ENCODE data around the gene IQGAP3. TPM values are rescaled to one million over a fixed set of nuclear protein-coding genes. Genes with fewer than 3 reads are reported as not detected.

Gene IQGAP3
- polyA plus RNA-seq, 3 donors: 0.03 to 0.24 TPM; not detected in 1

DNA sequence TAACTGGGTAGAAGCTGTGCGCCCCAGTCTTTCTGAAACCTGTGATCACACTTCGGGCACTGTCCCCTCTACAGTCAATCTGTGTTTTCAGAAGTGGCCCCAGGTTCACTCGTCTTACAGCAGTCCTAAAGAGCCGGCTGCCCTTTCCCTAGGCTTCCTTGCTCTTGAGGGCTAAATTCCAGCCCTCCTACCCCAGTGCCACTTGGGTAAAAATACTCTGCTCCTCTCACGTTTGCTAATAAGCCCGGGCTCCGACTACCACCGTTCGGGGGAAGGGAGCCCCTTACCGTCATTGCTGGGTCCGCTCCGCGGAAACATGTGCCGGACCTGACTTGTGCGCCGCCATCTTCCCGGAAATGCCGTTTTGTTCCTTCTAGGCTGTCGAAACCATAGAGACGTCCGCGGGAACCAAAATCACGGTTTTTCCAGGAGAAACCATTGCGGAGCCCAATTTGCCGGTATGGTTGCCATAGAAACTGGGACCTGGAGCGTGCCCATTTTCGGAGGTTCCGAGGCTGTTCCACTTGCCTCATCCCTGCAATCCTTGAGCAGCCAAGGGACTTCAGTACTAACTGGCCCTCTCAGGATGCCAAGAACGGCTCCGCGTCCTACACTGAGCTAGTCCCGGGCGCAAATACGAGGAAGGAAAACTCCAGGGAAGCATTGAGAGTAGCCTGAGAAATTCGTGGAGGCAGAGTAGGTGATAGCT is 28.9 kb upstream of the IQGAP3 start, which contains the start of gene GPATCH4:
Gene GPATCH4, minus strand, starts transcription at position 358 of the 709 bp plus-strand sequence.
- Histone ChIP-seq H3K36me3 (replicated peaks in 1 of 2; ENCODE audit: control insufficient read depth in 1 of 2, insufficient read depth in 2 of 2, low read length in 2 of 2) (peaks cover 17 to 27% of the 10 kb centered on the region in 2 donors), H3K9ac (ENCODE audit: insufficient read depth, low read length, poor library complexity, severe bottlenecking) (peak within 1 kb of the TSS; percentile 54), H3K4me1 (ENCODE audit: control insufficient read depth in 1 of 2, insufficient read depth in 2 of 2, low read length in 2 of 2) (peaks cover 23 to 26% of the 10 kb centered on the region in 2 donors), H3K27ac (ENCODE audit: low read depth in 1 of 2, low read length in 2 of 2) (peak within 1 kb of the TSS; percentile 2 to 68), H3K4me3 (replicated peaks in 1 of 3; ENCODE audit: low read depth in 2 of 3, low read length in 3 of 3) (peak within 1 kb of the TSS; percentile 85 to 90 (median 85)), H3K79me2 (ENCODE audit: insufficient read depth, low read length) (peaks cover 22% of the 10 kb centered on the region), H3K27me3 (ENCODE audit: control insufficient read depth in 2 of 2, insufficient read depth in 2 of 2, low read length in 2 of 2) (no peaks in the 10 kb centered on the region), H3K9me3 (replicated peaks in 1 of 2; ENCODE audit: control insufficient read depth in 1 of 2, insufficient read depth in 1 of 2, low read length in 2 of 2) (no peaks in the 10 kb centered on the region), H4K20me1 (ENCODE audit: insufficient read depth, low read length) (no peaks in the 10 kb centered on the region), H3K4me2 (replicated peaks; ENCODE audit: extremely low read depth, low read length, poor library complexity, severe bottlenecking) (peak within 1 kb of the TSS; percentile 97), H2AFZ (ENCODE audit: insufficient read depth, low read depth, low read length, poor library complexity, severe bottlenecking) (peak within 1 kb of the TSS; percentile 90)
- Mint-ChIP-seq H3K36me3 (peaks cover 24 to 25% of the 10 kb centered on the region in 2 donors), H3K4me1 (peaks cover 26% of the 10 kb centered on the region), H3K9me3 (no peaks in the 10 kb centered on the region), H3K27ac (peak within 1 kb of the TSS; percentile 72 to 97 (median 91)), H3K4me3 (peak within 1 kb of the TSS; percentile 98 to 100), H3K27me3 (ENCODE audit: low read depth in 3 of 3) (peaks cover 0 to 2% (median 2%) of the 10 kb centered on the region in 3 donors)
- TF ChIP-seq, protein P1, sequence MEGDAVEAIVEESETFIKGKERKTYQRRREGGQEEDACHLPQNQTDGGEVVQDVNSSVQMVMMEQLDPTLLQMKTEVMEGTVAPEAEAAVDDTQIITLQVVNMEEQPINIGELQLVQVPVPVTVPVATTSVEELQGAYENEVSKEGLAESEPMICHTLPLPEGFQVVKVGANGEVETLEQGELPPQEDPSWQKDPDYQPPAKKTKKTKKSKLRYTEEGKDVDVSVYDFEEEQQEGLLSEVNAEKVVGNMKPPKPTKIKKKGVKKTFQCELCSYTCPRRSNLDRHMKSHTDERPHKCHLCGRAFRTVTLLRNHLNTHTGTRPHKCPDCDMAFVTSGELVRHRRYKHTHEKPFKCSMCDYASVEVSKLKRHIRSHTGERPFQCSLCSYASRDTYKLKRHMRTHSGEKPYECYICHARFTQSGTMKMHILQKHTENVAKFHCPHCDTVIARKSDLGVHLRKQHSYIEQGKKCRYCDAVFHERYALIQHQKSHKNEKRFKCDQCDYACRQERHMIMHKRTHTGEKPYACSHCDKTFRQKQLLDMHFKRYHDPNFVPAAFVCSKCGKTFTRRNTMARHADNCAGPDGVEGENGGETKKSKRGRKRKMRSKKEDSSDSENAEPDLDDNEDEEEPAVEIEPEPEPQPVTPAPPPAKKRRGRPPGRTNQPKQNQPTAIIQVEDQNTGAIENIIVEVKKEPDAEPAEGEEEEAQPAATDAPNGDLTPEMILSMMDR (IDR thresholded peaks at IDR 0.05): no peak
- intact Hi-C loops (cut with micrococcal nuclease): loop anchor here (10.0 kb wide), 2 partner anchors 146 to 216 kb away; no protein-coding TSS in a partner anchor
- WGBS (ENCODE audit: insufficient coverage): 0% methylated on average over 28 of the region's 35 CpGs
- DNase-seq: peak; percentile 63 to 81 (median 70)

- Mint-ChIP-seq H3K27ac (peak overlapping the region in 5 of 7 donors; percentile 89 to 97 (median 94)), H3K27me3 (ENCODE audit: low read depth in 3 of 3) (peaks cover 0 to 2% (median 0%) of the 10 kb centered on the region in 3 donors), H3K36me3 (peaks cover 29 to 31% of the 10 kb centered on the region in 2 donors), H3K4me1 (peaks cover 26% of the 10 kb centered on the region), H3K9me3 (no peaks in the 10 kb centered on the region), H3K4me3 (peak overlapping the region; percentile 98 to 100)
- intact Hi-C loops (cut with micrococcal nuclease): loop anchor here (10.0 kb wide), 2 partner anchors 146 to 216 kb away; no protein-coding TSS in a partner anchor
- Histone ChIP-seq H4K20me1 (ENCODE audit: insufficient read depth, low read length) (no peaks in the 10 kb centered on the region), H3K9me3 (replicated peaks in 1 of 2; ENCODE audit: control insufficient read depth in 1 of 2, insufficient read depth in 1 of 2, low read length in 2 of 2) (no peaks in the 10 kb centered on the region), H2AFZ (ENCODE audit: insufficient read depth, low read depth, low read length, poor library complexity, severe bottlenecking) (peak overlapping the region; percentile 90), H3K9ac (ENCODE audit: insufficient read depth, low read length, poor library complexity, severe bottlenecking) (peak overlapping the region; percentile 54), H3K27ac (ENCODE audit: low read depth in 1 of 2, low read length in 2 of 2) (peak overlapping the region in 1 of 2 donors; percentile 68), H3K4me3 (replicated peaks in 1 of 3; ENCODE audit: low read depth in 2 of 3, low read length in 3 of 3) (peak overlapping the region; percentile 85 to 90 (median 85)), H3K36me3 (replicated peaks in 1 of 2; ENCODE audit: control insufficient read depth in 1 of 2, insufficient read depth in 2 of 2, low read length in 2 of 2) (peaks cover 21 to 33% of the 10 kb centered on the region in 2 donors), H3K4me2 (replicated peaks; ENCODE audit: extremely low read depth, low read length, poor library complexity, severe bottlenecking) (peak overlapping the region; percentile 97), H3K27me3 (ENCODE audit: control insufficient read depth in 2 of 2, insufficient read depth in 2 of 2, low read length in 2 of 2) (no peaks in the 10 kb centered on the region), H3K79me2 (ENCODE audit: insufficient read depth, low read length) (peaks cover 22% of the 10 kb centered on the region), H3K4me1 (ENCODE audit: control insufficient read depth in 1 of 2, insufficient read depth in 2 of 2, low read length in 2 of 2) (peaks cover 23 to 26% of the 10 kb centered on the region in 2 donors)
- DNase-seq: no peak
- WGBS (ENCODE audit: insufficient coverage): 5% methylated on average over 10 of the region's 13 CpGs
- TF ChIP-seq, protein P1 (IDR thresholded peaks at IDR 0.05): no peak
These were observed 28.4 kb upstream of the IQGAP3 start for GRCh38 chr1:156600733-156601121.
